PC-3 (cell line): ENCODE data around the gene MAPRE3. TPM values are rescaled to one million over a fixed set of nuclear protein-coding genes. Genes with fewer than 3 reads are reported as not detected.

ENCODE experiments used
- ATAC-seq: fragments of 200-7000 bp; cut with Tn5 transposase; 2 replicates; pipeline ENCODE4 v1.9.1; 2020; ENCODE audit warnings: mild to moderate bottlenecking, moderate library complexity
- BruUV-seq: library from RNA; stranded (reverse); fragments of 400-500 nt; replicated peaks from 2 replicates; lab custom pipeline; 2021; lab: Mats Ljungman, UMichigan
- CTCF ChIA-PET: fragments of 300-600 bp; sonication (Branson Sonifier 250); formaldehyde crosslinking; loops from one replicate; lab custom pipeline; 2022; ENCODE audit warnings: antibody characterized with exemption; lab: Charles Lee
- POLR2A ChIA-PET: fragments of 300-600 bp; sonication (Branson Sonifier 250); formaldehyde crosslinking; loops from one replicate; lab custom pipeline; 2022; ENCODE audit warnings: antibody characterized with exemption; ENCODE audit not compliant: unreplicated experiment; lab: Charles Lee
- DNase-seq: peaks from one replicate; pipeline ENCODE4 v3.0.0-alpha.2; 2015
- H2AFZ ChIP-seq: fragments of 300-600 bp; sonication (generic); 2 replicates; pipeline ENCODE4 v1.6.0; 2016; ENCODE audit warnings: antibody characterized with exemption, low read length
- H3F3A ChIP-seq: fragments of 300-600 bp; sonication (generic); one replicate; pipeline ENCODE4 v1.6.0; 2017; ENCODE audit warnings: antibody characterized with exemption, low read length, control low read depth, mild to moderate bottlenecking; ENCODE audit not compliant: unreplicated experiment
- H3K27ac ChIP-seq: fragments of 300-600 bp; sonication (generic); 2 replicates; pipeline ENCODE4 v1.5.1; 2016; ENCODE audit warnings: mild to moderate bottlenecking, low read length
- H3K27me3 ChIP-seq: fragments of 300-600 bp; sonication (generic); 2 replicates; pipeline ENCODE4 v1.6.1; 2016; ENCODE audit warnings: low read length, mixed read lengths
- H3K36me3 ChIP-seq: fragments of 300-600 bp; sonication (generic); 2 replicates; pipeline ENCODE4 v1.6.1; 2016; ENCODE audit warnings: low read depth, mixed run types, low read length, mixed read lengths
- H3K4me1 ChIP-seq: fragments of 300-600 bp; sonication (generic); 2 replicates; pipeline ENCODE4 v1.5.1; 2016; ENCODE audit warnings: low read length; ENCODE audit not compliant: insufficient read depth
- H3K4me2 ChIP-seq: fragments of 300-600 bp; sonication (generic); 2 replicates; pipeline ENCODE4 v1.6.0; 2016; ENCODE audit warnings: low read length
- H3K4me3 ChIP-seq: fragments of 300-600 bp; sonication (generic); 2 replicates; pipeline ENCODE4 v1.5.1; 2016; ENCODE audit warnings: mild to moderate bottlenecking, low read length, mixed read lengths
- H3K79me2 ChIP-seq: fragments of 300-600 bp; sonication (generic); 2 replicates; pipeline ENCODE4 v1.6.1; 2017; ENCODE audit warnings: low read length, mixed read lengths
- H3K9ac ChIP-seq: fragments of 300-600 bp; sonication (generic); 2 replicates; pipeline ENCODE4 v1.6.0; 2016; ENCODE audit warnings: mild to moderate bottlenecking, low read length
- H3K9me2 ChIP-seq: fragments of 300-600 bp; sonication (generic); replicated peaks from 2 replicates; pipeline ENCODE4 v1.6.1; 2016; ENCODE audit warnings: mixed run types, low read length, mixed read lengths
- H3K9me3 ChIP-seq: fragments of 300-600 bp; sonication (generic); 2 replicates; pipeline ENCODE4 v1.6.1; 2016; ENCODE audit warnings: low read length, mixed read lengths
- H4K20me1 ChIP-seq: fragments of 300-600 bp; sonication (generic); 2 replicates; pipeline ENCODE4 v1.6.1; 2016; ENCODE audit warnings: low read length, mixed read lengths
- CTCF ChIP-seq: fragments of 300-600 bp; sonication (generic); conservative IDR thresholded peaks from 2 replicates; pipeline ENCODE4 v1.5.1; 2017; ENCODE audit warnings: antibody characterized with exemption, low read depth, mild to moderate bottlenecking, low read length
- EZH2 ChIP-seq: fragments of 300-600 bp; sonication (generic); IDR thresholded peaks from one replicate; pipeline ENCODE4 v1.6.1; 2017; ENCODE audit warnings: antibody characterized with exemption, mild to moderate bottlenecking, low read length; ENCODE audit not compliant: unreplicated experiment
- EZH2phosphoT487 ChIP-seq: fragments of 300-600 bp; sonication (generic); IDR thresholded peaks from 2 replicates; pipeline ENCODE4 v1.6.1; 2018; ENCODE audit warnings: mild to moderate bottlenecking, antibody characterized with exemption, low read length, borderline replicate concordance
- intact Hi-C: fragments of 100-400 bp; cut with micrococcal nuclease; formaldehyde crosslinking; loops from 2 replicates; pipeline ENCODE4 v1.9.0; 2023
- total RNA-seq: library from RNA; depleted of rRNA; stranded (reverse); fragments of >200 nt; gene quantifications from 2 replicates; pipeline ENCODE4 v1.2.3, GENCODE V29; 2014

MAPRE3 gene
- total RNA-seq, 1 experiment from 2014 or later: 11.9 TPM

GRCh38 chr2:26925100-26925791 is 45.2 kb upstream of the MAPRE3 start:
- H3F3A ChIP-seq: no peaks in the 10 kb centered on the region
- no peak overlapping the region for H3K4me3 ChIP-seq
- ChIA-PET CTCF (no interaction called here), POLR2A (no interaction called here)
- H3K27me3 ChIP-seq: peaks cover 7% of the 10 kb centered on the region; the same call in 1 of the 2 replicates
- no peaks in the 10 kb centered on the region for H3K36me3 ChIP-seq
- TF ChIP-seq EZH2phosphoT487 (no peak), EZH2 (no peak), CTCF (no peak)
- no peak overlapping the region for H2AFZ ChIP-seq
- intact Hi-C loops: no loop called here
- H3K9ac ChIP-seq: no peak overlapping the region
- H4K20me1 ChIP-seq: no peaks in the 10 kb centered on the region
- ATAC-seq (no peak), DNase-seq (no peak)
- BruUV-seq: no TSS peak
- no peaks in the 10 kb centered on the region for H3K9me2 ChIP-seq
- no peak overlapping the region for H3K27ac ChIP-seq
- no peaks in the 10 kb centered on the region for H3K9me3 ChIP-seq
- H3K4me1 ChIP-seq: no peaks in the 10 kb centered on the region
- H3K4me2 ChIP-seq: no peak overlapping the region
- no peaks in the 10 kb centered on the region for H3K79me2 ChIP-seq

- no peaks in the 10 kb centered on the region for H3K4me1 ChIP-seq
- BruUV-seq: no TSS peak
- intact Hi-C loops: no loop called here
- CTCF ChIA-PET: no interaction called here
- H3K79me2 ChIP-seq: no peaks in the 10 kb centered on the region
- no peaks in the 10 kb centered on the region for H3F3A ChIP-seq
- DNase-seq: no peak
- TF ChIP-seq EZH2phosphoT487 (no peak), EZH2 (no peak), CTCF (no peak)
- H2AFZ ChIP-seq: no peak overlapping the region
- H3K9me2 ChIP-seq: no peaks in the 10 kb centered on the region
- POLR2A ChIA-PET: no interaction called here
- H3K9ac ChIP-seq: no peak overlapping the region
- H3K9me3 ChIP-seq: no peaks in the 10 kb centered on the region
- H3K36me3 ChIP-seq: no peaks in the 10 kb centered on the region
- H3K27me3 ChIP-seq: 0 out of 2 replicates have a peak, but pooled peaks cover 1% of the 10 kb centered on the region
- no peak overlapping the region for H3K4me2 ChIP-seq
- H4K20me1 ChIP-seq: no peaks in the 10 kb centered on the region
- no peak overlapping the region for H3K4me3 ChIP-seq
- ATAC-seq: no peak
- no peak overlapping the region for H3K27ac ChIP-seq
These were observed 43.2 kb upstream of the MAPRE3 start for GRCh38 chr2:26927221-26927620.

GRCh38 chr2:26932974-26933373 is 37.5 kb upstream of the MAPRE3 start:
- no peaks in the 10 kb centered on the region for H3K79me2 ChIP-seq
- no peak overlapping the region for H3K4me3 ChIP-seq
- H3K9ac ChIP-seq: no peak overlapping the region
- TF ChIP-seq CTCF (no peak), EZH2 (no peak), EZH2phosphoT487 (no peak)
- DNase-seq (no peak), ATAC-seq (no peak)
- intact Hi-C loops: no loop called here
- H2AFZ ChIP-seq: no peak overlapping the region
- no peaks in the 10 kb centered on the region for H4K20me1 ChIP-seq
- H3K4me2 ChIP-seq: no peak overlapping the region
- H3K36me3 ChIP-seq: no peaks in the 10 kb centered on the region
- H3F3A ChIP-seq: no peaks in the 10 kb centered on the region
- no peaks in the 10 kb centered on the region for H3K9me3 ChIP-seq
- POLR2A ChIA-PET: no interaction called here
- no peak overlapping the region for H3K27ac ChIP-seq
- BruUV-seq: no TSS peak
- no peaks in the 10 kb centered on the region for H3K4me1 ChIP-seq
- peaks cover 20% of the 10 kb centered on the region for H3K27me3 ChIP-seq
- H3K9me2 ChIP-seq: no peaks in the 10 kb centered on the region
- CTCF ChIA-PET: no interaction called here
